Omental fat pad (tissue), 4 donors: Measurements from ENCODE around the gene NT5C2. TPM values are rescaled to one million over a fixed set of nuclear protein-coding genes. Genes with fewer than 3 reads are reported as not detected.
"Not testable (repeated sequence)": the region's sequence is repeated elsewhere in the genome, so short reads cannot be mapped to it uniquely, and the experiment has no call there.

Experiments
- ATAC-seq: fragments of 150-250 bp; one replicate; pipeline ENCODE4 v1.9.1; 2016; ENCODE audit warnings: mild to moderate bottlenecking, moderate library complexity; ENCODE audit not compliant: low FRiP score
- DNase-seq: peaks from one replicate; pipeline ENCODE4 v3.0.0-alpha.2; 2019; ENCODE audit warnings: low spot score
- CTCF ChIP-seq, 3 donors: fragments of 450-650 bp; IDR thresholded peaks; one replicate each; pipeline ENCODE4 v1.5.1; 2016 to 2017; ENCODE audit warnings: antibody characterized with exemption in 3 of 3, mild to moderate bottlenecking in 3 of 3, moderate library complexity in 2 of 3
- total RNA-seq, 4 donors: library from RNA; depleted of rRNA; stranded (reverse); fragments of >200 nt; gene quantifications; one replicate each; pipeline ENCODE4 v1.1.0, GENCODE V29; 2016

Gene NT5C2
- total RNA-seq, 4 donors from 2014 or later, result 46.9 to 94.6 (median 62.8) TPM

- DNase-seq (no peak), ATAC-seq (no peak)
- no peak for TF ChIP-seq CTCF (IDR thresholded peaks at IDR 0.05)
Observed at GRCh38 chr10:103175580-103176285, 17.3 kb downstream of the NT5C2 start.

DNA sequence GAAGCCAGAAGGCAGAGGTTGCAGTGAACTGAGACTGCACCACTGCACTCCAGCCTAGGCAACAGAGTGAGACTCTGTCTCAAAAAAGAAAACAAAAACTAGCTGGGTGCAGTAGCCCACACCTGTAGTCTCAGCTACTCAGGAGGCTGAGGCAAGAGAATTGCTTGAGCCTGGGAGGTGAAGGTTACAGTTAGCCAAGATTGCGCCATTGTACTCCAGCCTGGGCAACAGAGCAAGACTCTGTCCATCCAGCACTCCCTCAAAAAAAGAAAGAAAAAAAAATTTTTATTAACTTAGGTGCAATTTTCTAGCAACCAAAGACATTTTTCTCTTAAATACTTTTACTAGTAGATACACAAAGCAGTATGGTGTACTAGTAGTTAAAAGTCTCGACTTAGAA lies 18.7 kb downstream of the NT5C2 start:
- not testable (repeated sequence) for ATAC-seq

GRCh38 chr10:103171278-103171677 lies 21.8 kb downstream of the NT5C2 start:
- DNase-seq (no peak), ATAC-seq (no peak)
- TF ChIP-seq CTCF (IDR thresholded peaks at IDR 0.05), result no peak

More for the DNA sequence above, 18.7 kb downstream of the NT5C2 start:
- not testable (repeated sequence) for DNase-seq

DNA sequence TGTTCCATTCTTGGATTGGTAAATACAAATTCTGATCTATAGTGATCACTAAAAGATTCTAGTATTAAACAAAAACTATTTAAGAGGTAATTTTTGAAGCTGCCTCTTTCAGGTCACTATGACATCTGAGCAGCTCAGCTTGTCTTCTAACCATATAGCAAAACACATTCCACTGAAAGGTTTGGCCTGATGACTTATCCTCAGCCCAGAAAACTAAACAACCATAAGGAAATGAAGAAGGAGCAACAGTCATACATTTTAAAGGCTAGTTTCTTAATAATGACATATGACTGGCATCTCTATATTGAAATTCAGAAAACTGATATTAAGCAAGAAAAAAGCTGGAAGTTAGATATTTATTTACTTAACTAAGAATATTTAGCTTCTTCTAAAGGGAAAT lies 24.6 kb downstream of the NT5C2 start:
- DNase-seq, result no peak
- ATAC-seq, result no peak
- no peak for TF ChIP-seq CTCF (IDR thresholded peaks at IDR 0.05)

GRCh38 chr10:103167554-103167953 lies 25.5 kb downstream of the NT5C2 start:
- not testable (repeated sequence) for ATAC-seq, DNase-seq

GRCh38 chr10:103166523-103166922 lies 26.5 kb downstream of the NT5C2 start:
- DNase-seq, result no peak
- no peak for ATAC-seq
- no peak for TF ChIP-seq CTCF (IDR thresholded peaks at IDR 0.05)

- not testable (repeated sequence) for DNase-seq, ATAC-seq
Observed at GRCh38 chr10:103163766-103164403, 29.2 kb downstream of the NT5C2 start.

GRCh38 chr10:103157246-103157645 lies 35.8 kb downstream of the NT5C2 start:
- DNase-seq (no peak), ATAC-seq (no peak)
- no peak for TF ChIP-seq CTCF (IDR thresholded peaks at IDR 0.05)
